Erythroblast (primary cell): ENCODE measurements around the gene ARIH1.

Experiments used
- GATA1 ChIP-seq: IDR thresholded peaks from 2 replicates; pipeline ENCODE4 v1.6.1; 2011; ENCODE audit warnings: low read depth, mild to moderate bottlenecking, control low read depth, low read length, moderate library complexity
- POLR2A ChIP-seq: IDR thresholded peaks from 2 replicates; pipeline ENCODE4 v1.6.1; 2011; ENCODE audit warnings: mild to moderate bottlenecking, low read length

- TF ChIP-seq POLR2A (no peak), GATA1 (no peak)
These were observed 86.3 kb downstream of the ARIH1 start for GRCh38 chr15:72560458-72560857.
